GM18499 (cell line): ENCODE measurements around the gene SETX.
"Not testable (repeated sequence)": the region's sequence is repeated elsewhere in the genome, so short reads cannot be mapped to it uniquely, and the experiment has no call there.

Experiments
- ATAC-seq: cut with Tn5 transposase; IDR thresholded peaks from one replicate; pipeline ENCODE4 v1.9.1; 2021; ENCODE audit warnings: moderate number of reproducible peaks; ENCODE audit not compliant: insufficient read depth, unreplicated experiment

SETX gene

DNA sequence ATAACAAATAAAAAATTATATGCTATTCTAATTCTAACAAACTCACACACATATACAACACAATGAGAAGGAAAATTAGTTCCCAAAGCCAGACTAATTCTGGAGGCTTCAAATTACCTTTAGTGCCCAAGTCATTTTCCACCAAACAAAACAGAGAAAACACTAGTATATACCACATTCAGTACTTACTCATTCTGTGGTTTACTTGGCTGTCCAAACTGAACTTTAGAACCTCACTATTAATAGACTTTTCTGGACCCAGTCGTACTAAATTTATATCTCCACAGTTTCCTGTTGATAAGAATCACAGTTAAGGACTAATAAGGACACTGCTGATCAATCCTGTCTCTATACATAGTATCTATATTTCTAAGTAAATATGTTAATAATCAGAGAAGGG lies 66.4 kb downstream of the SETX start:
- no peak for ATAC-seq

DNA sequence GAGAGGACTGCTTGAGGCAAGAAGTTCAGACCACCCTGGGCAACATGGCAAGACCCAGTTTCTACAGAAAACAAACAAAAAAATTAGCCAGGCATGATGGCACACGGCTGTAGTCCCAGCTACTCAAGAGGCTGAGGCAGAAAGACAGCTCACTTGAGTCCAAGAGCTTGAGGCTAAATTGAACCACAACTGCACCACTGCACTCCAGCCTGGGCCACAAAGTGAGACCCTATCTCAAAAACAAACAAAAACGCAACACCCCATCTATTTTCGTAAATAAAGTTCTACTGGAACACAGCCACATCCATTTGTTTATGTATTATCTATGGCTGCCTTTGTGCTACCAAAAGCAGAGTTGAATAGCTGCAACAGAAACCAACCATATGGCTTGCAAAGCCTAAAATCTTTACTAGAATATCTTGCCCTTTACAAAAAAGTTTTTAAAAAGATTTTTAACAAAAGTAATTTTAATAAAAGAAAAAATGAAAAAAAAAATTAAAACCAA lies 67.5 kb downstream of the SETX start:
- ATAC-seq: no peak

DNA sequence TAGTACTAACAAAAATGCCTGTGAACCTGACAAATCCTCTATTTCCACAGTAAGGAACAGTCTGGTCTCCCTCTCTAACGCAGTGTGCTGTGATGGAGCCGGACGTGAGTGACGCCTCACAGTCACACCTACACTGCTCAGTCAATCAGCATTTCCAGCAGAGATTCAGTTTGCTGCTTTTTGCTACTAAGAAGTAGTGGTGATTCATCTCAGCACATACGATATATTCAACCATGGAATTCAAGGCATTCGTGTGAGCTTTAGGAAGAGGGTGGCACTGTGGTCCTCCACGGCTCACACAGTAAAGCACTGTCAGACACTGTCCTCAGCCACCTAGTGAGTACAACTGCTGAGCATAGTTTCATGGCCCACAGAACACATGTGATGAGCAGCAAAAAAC lies 70.9 kb downstream of the SETX start:
- ATAC-seq: no peak

DNA sequence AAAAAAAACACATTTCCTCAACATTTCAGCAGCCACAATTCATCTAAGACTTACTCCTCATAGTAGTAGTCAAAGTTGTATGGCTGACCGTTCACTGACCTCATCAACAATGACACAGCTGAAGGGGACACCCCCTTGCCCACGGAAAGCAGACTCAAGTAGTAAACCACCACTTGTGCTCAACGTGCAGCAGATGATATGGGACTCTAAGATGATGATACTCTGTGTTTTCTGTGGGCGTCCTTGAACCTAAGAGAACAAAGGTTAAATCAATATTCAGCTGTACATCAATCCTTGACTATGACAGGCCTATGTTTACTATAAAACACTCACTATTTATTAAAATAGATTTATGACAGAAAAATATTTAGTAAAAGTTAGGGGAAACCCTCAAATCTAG lies 71.6 kb downstream of the SETX start:
- ATAC-seq: no peak

DNA sequence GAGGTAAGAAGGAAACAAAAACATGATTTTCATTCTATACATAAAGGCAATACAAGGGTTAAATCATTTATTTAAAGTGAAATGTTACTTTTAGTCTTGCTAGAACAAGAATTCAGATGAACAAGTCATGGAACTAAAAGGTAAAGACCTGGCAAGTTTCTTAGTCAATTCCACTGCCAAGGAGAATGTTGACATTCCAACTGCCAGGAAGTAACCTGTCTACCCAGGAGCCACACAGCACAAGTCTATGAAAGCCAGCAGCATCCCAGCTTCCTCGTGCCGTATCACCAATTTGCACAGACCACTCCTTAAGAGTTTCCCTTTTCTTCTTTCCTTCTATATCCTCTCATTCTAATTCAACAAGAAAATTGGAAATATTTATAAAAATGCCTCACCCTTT lies 79.9 kb downstream of the SETX start:
- no peak for ATAC-seq

DNA sequence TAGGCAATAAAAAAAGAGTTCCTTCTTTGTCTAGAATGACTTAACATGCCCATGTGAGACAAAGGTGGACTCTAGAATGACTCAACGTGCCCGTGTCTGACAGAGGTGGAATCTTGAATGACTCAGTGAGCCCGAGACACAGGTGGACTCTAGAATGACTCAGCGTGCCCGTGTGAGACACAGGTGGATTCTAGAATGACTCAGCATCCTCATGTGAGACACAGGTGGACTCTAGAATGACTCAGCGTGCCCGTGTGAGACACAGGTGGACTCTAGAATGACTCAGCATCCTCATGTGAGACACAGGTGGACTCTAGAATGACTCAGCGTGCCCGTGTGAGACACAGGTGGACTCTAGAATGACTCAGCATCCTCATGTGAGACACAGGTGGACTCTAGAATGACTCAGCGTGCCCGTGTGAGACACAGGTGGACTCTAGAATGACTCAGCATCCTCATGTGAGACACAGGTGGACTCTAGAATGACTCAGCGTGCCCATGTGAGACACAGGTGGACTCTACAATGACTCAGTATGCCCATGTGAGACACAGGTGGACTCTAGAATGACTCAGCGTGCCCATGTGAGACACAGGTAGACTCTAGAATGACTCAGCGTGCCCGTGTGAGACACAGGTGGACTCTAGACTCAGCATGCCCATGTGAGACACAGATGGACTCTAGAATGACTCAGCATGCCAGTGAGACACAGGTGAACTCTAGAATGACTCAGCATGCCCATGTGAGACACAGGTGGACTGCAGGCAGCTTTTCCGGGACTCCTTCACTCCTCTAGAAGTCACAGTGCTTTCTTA lies 84.9 kb downstream of the SETX start:
- not testable (repeated sequence) for ATAC-seq

DNA sequence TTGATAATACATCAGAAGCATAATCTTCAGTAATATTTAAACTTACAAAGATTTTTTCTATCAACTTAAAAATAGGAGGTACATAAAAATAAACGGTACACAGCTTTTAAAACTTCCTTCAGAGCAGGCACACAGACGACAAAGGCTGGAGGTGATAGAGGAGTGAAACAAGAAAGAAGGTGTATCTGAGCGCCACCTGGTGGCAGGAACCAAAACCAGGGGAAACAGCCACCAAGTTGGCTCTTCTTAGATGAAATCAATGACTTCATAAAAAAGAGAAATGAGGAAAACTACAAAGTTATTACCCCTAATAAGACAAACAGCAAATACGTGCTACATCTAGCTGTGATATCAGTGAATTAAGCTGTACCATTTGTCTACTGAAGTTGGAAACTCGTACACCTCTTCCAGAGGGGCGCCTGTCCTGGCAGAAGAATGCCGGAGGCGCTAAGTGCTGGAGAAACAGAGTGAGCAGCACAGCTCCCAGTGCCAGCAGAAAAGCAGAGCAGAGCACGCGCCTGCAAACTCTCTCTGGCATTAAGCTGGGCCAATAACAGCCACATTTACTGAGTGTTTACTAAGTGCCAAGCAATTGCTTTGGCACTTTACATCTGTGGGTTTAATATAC lies 85.9 kb downstream of the SETX start:
- no peak for ATAC-seq

DNA sequence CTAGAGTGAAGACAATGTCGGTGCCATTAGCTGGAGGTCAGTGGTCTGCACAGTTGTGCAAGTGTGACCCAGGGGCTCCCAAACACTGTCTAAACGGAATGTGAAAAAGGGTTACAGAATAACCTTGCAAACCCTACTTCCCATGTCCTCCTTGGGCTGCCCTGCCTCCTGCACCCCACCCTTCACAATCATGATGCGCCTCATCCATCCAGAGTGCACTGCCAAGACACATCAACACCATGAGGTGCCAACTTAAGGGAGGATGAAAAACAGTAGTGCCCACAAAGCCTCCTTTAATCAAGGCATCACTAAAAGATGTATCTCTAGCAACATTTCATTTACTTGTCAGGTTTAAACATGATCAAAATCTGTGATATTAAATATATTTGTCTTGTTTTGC lies 87.1 kb downstream of the SETX start:
- ATAC-seq: no peak

DNA sequence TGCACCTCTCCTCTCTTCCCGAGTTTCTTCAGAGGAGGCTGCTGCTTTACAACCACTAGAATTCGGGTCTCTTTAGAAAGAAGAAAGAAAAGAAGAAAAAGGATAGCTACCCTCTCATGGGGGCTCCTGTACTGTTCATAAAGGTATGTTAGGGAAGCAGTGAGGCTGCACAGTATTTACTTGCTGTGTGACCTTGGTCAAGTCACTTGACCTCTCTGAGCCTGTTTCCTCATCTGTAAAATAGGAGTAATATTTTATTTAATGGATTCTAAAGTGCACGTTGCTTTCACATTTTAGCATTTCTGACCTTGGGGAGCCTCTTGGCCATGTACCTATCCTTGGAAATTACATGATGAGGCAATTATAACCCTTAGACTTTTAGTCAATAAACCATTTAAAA lies 88.8 kb downstream of the SETX start:
- no peak for ATAC-seq

DNA sequence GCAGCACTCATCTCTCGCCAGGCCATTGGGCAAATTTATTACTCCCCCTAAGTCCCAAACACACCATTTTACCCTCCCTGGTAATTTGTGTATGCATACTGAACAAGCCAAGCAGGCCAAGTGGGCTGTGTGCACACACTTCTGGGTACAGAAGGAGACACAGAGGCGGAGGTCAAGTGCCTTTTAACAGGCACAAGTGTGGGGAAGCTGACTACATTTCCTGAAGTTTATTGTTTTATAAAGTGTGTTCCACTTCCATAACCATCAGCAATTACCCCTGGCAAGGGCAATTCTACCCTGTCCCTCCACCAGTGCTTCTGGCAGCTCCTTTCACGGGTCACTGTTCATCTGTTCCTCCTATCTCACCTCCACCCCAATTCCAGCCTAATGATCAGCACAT lies 93.9 kb downstream of the SETX start:
- ATAC-seq: no peak

DNA sequence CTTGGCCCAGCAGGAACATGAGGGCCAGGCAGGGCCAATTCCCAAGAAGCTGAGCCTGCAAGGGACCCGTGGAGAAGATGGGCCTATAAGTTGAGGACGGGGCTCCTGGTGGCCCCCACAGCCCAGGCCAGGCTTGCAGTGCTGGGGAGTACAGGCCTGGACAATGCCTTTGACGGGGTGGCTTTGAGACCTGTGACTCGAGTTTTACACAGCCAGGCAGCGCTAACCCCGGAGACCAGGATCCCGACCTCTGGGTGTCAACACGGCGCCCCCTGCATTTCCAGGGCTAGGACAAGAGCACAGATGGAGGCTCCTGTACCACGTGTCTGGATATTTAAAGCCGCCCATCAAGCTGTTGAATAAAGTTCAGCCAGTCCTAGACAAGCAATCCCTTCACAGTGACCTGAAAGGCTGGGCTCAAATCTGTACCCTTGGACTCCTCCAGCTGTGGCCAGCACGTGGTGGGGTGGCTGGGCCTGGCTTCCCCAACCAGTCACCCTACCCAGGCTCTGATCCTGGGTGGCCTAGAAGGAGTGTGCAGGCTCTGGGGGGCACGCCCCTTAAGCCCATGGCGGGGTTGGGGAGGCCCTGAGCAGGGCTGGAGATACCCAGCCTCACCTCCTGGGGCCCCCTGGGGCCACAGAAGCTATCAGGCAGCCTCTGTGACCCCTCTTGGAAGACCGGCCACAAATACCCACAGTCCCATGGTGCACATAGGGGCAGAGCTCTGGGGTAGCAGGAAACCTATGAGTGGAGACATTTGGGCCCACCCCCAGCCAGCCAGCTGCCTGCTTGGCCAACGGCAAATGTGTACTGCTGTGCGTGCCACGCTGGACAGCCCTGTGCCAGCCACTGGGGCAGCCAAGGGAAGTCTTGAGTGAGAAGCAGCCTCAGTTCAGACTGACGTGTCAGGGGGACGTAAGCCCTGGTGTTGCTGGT lies 104.2 kb downstream of the SETX start:
- ATAC-seq: no peak

DNA sequence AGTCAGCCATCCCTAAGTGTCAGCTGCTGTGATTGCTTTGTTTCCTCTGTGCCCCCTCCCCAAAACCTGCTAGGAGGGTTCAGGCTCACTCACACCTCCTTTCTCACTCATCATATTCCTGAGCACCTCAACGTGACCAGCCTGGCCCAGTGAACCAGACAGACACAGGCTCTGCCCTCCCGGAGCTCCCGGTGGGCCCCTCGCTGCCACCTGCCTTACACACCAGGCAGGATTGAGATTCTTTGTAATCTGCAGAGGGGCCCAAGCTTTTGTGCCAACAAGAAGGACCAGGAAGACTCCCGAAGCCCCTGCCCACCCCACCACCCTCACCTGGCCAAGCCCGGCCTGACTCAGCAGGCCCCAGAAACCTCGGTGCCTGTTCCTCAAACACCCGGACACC lies 105.1 kb downstream of the SETX start:
- ATAC-seq: no peak

DNA sequence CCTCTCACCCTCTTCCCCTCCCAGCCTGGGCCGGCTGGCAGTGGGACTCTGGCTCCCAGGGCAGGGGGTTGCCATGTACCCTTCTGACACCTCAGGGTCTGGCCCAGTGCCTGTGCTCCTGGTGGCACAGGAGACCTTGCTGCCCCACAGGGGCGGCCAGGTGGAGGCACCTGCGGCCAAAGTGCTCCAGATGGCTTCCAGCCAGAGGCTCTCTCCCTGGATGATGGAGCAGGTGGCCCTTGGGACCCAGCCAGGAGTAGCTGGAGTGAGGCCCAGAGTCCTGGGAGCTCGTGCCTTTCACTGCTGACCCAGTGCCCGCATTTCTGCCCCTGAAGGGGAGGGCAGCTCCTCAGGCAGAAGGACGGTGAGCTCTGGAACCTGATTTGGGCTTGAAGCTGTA lies 105.7 kb downstream of the SETX start:
- no peak for ATAC-seq

DNA sequence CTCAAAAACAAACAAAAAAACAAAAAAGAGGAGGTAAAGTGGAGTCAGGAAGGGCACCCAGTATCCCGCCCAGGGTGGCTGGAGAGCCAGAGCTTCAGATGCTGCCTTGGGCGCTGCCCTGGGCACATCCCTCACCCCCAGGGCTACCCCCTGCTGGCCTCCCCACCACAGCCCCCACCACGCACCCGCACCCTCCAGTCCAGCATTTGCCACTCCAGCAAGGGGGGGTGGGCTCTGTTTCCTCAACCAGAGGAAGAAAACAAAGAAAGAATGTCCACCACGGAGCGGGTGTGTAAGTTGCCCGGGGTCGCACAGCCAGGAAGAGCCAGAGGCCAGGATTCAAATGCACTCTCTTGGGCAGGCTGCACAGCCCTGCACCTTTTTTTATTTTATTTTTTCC lies 106.8 kb downstream of the SETX start:
- ATAC-seq: no peak

DNA sequence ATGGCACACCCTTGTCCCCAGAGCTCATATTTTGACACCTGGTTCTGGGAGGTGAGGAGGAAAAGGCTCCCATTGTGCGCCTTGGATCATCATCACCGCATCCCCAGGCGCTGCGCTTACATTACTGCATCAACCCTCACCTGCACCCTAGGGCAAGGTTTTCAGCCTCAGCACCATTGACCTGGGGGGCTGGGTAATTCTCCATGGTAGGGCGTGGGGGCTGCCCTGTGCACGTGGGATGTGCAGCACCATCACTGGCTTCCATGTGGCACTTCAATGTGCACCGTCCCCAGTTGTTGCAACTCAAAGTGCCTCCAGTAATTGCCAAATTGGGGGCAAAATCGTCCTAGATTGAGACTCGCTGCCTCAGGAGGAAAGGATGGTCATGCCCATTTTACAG lies 109.3 kb downstream of the SETX start:
- ATAC-seq: no peak

DNA sequence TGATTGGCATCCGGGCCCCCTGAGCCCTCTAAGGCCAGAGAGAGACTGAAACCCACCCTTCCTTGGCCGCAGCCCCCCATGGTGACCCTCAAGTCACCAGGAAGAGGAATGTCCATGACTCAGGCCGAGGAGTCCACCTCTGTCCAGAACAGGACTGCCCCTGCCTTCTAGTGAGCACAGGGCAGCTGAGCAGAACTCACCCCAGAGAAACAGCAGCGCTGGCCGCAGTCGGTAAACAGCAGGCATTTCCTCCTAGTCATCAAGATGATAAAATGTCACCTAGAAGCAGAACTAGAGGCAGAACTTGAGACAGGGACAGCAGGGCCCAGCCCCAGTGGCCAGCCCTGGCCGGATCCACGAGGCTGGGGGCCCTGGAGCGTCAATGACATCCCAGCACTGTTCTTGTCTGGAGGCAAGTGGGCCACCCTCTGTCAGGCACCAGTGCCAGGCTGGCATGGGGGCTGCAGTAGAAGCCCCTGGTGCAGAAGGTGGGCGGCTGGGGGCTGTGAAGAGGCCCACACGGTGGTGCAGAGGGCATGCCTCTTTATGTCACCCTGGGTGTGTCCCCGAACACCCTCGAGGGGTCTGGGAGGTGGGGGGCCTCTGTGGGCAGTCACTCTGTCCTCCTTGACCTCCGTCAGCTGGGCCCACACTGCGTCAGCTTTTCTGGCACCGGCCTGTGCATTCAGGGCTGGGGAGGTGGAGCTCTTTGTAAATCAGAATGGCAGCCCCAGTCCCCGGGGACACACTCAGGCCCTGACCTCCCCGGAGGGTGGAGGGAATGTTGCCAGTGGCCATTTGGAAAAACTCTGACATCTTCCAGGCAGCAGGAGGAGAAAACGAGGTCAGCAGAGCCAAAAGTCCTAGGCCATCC lies 110.0 kb downstream of the SETX start:
- no peak for ATAC-seq

DNA sequence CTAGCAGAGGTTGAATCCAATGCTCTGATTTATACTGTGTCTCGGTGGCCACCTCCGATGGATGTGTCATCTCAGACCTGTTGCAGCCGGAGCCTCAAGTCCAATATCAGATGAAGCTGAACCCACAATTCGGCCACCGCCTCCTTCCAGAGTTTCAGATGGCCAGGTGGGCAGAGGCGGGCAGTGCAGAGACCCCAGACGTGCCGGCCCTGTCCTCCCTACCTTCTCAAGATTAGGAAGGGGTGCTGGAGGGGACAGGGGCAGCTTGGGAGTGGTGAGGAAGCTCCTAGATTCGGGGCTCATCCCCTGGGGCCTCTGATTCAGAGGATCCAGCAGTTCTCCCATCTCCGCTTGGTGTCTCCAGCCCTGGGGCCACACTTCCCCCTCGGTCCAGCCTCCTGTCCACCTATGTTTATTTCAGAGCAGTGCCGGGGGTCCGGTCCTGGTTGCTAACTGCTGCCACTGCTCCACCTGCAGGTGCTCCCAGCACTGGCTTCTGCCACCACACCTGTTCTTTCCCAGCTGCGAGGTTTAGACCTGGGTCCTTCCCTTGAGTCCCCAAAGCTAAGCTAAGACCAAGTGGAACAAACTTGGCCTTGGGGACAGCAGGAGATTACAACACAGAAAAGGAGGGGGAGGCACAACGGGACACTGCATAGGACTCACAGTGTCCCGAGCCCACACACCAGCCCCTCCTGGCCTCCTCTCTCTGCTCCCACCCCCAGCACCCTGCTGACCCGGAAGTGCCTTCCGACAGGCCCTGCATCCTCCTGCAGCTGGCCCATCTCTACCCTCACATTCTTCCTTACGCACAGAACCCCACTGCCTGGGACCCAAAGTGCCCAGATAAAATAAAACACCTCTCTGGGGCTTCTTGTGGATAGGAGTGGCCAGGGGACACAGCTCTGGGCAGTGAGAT lies 111.4 kb downstream of the SETX start:
- ATAC-seq: no peak

DNA sequence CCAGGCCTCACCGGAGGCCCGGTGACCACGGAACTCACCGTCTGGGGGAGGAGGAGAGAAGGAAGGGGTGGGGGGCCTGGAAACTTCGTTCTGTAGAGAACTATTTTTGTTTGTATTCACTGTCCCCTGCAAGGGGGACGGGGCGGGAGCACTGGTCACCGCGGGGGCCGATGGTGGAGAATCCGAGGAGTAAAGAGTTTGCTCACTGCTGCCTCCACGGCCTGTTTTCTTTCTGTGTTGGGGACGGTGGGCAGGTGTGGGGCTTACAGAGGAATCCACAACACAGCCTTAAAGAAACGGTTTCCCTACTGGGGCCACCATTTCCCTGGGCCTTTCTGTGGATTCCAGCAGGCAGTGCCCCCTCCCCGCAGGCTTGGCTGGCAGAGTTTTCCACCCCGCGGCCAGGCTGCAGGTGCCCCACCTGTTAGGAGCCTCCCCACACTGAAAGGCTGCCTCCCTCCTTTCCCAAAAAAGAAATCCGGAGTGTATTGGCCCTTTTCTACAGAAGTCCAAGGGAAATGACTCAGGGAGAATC lies 112.1 kb downstream of the SETX start:
- ATAC-seq: no peak
